Measurements from ENCODE around the gene ZNF70.

Gene ZNF70

DNA sequence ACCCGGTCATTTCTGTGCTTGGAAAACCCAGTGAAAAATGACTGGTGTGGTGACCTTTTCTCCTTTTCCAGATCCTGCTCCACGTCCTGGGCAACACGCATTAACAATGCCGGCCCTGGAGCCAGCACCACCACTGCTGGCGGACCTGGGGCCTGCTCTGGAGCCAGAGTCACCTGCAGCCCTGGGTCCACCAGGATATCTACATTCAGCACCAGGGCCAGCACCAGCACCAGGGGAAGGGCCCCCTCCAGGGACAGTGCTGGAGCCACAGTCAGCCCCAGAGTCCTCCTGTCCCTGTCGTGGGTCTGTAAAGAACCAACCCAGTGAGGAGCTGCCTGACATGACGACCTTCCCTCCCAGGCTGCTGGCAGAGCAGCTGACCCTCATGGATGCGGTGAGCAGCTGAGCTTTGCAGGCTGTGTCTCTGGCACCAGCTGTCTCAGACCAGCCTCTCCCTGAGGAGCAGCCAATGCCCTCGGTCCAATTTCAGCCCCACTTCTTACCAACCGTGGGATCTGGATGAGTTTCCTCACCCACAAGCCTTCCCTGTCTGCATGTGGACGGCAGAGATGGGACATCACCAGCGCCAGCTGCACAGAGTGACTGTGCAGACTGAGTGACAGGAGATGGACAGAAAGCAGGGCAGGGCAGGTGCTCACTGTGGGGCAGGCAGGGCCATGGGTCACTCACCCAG lies 58.2 kb downstream of the ZNF70 start:
- no peak for DNase-seq (ENCODE audit: low spot score)

- no peak for DNase-seq (ENCODE audit: low spot score)
These were observed 59.0 kb downstream of the ZNF70 start for GRCh38 chr22:23691748-23692423.

- DNase-seq (ENCODE audit: low spot score): no peak
These were observed 60.2 kb downstream of the ZNF70 start, which contains the start of gene RGL4 for GRCh38 chr22:23690713-23691112. Gene RGL4 (plus strand): TSS chr22:23691013. CDS start chr22:23692031, 1,018 bp downstream.

GRCh38 chr22:23689414-23689813 lies 61.5 kb downstream of the ZNF70 start:
- no peak for DNase-seq (ENCODE audit: low spot score)

Measured in left forelimb (tissue), 1 donor.